ENCODE data around the gene NRF1.
"Not testable (repeated sequence)": the region's sequence is repeated elsewhere in the genome, so short reads cannot be mapped to it uniquely, and the experiment has no call there.

Gene NRF1

DNA sequence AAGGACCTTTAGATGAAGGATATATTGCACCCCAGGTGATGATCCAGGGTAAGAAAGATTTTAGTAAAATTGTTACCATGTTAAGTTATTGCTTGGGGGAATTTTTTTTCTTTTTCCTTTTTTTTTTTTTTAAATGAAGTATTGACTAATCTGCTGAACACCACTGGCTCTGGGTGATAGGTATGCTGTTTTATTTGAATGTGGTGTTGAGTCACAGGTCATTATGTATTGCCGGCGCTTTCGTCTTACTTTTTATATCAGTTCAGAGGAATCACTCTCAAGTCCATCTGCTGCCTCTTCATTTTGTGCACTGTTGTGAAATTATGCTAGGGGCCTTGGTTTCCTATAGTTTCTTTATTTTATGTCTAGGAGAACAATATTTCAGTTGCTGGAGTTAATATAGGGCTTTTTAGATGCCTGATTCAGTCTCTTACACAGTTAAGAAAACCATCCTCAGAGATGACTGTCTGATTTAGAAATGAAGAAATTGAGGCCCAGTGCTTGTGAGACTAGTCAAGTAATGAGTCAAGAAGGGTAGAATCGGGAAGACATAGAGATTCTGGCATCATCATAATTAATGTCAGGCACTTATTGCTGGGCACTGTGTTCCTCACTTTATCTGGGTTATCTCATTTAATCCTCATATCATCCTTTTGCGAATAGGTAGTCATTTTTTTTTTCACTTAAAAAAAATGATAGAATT lies 38.7 kb downstream of the NRF1 start:
- TF ChIP-seq MYC (IDR thresholded peaks at IDR 0.05; ENCODE audit: low read depth, low read length) (no peak), POLR2A (IDR thresholded peaks at IDR 0.05; ENCODE audit: extremely low read depth, insufficient read length) (no peak)
- TF ChIP-seq, protein P1, sequence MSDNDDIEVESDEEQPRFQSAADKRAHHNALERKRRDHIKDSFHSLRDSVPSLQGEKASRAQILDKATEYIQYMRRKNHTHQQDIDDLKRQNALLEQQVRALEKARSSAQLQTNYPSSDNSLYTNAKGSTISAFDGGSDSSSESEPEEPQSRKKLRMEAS (IDR thresholded peaks at IDR 0.05; ENCODE audit: low read depth, low read length) = no peak
- TF ChIP-seq, protein P2, sequence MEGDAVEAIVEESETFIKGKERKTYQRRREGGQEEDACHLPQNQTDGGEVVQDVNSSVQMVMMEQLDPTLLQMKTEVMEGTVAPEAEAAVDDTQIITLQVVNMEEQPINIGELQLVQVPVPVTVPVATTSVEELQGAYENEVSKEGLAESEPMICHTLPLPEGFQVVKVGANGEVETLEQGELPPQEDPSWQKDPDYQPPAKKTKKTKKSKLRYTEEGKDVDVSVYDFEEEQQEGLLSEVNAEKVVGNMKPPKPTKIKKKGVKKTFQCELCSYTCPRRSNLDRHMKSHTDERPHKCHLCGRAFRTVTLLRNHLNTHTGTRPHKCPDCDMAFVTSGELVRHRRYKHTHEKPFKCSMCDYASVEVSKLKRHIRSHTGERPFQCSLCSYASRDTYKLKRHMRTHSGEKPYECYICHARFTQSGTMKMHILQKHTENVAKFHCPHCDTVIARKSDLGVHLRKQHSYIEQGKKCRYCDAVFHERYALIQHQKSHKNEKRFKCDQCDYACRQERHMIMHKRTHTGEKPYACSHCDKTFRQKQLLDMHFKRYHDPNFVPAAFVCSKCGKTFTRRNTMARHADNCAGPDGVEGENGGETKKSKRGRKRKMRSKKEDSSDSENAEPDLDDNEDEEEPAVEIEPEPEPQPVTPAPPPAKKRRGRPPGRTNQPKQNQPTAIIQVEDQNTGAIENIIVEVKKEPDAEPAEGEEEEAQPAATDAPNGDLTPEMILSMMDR (IDR thresholded peaks at IDR 0.05; ENCODE audit: low read depth, low read length) = no peak
- DNase-seq (ENCODE audit: low read depth) = no peak
- no peak overlapping the region for H3K4me3 ChIP-seq (ENCODE audit: low read depth, low read length)

DNA sequence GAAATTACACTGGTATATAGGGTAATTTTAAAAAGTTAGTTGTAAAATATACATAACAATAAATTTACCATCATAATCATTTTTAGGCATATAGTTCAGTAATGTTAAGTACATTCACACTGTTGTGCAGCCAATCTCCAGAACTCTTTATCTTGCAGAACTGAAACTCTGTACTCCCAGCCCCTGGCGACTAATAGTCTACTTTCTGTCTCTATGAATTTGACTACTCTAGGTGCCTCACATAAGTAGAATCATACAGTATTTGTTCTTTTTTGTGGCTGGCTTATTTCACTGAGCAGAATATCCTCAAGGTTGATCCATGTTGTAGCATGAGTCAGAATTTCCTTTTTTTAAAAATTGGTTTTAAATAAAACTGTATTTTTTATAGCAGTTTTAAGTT lies 41.4 kb downstream of the NRF1 start:
- DNase-seq (ENCODE audit: low read depth) = no peak
- TF ChIP-seq POLR2A (IDR thresholded peaks at IDR 0.05; ENCODE audit: extremely low read depth, insufficient read length) = no peak
- H3K4me3 ChIP-seq (ENCODE audit: low read depth, low read length) = no peak overlapping the region

DNA sequence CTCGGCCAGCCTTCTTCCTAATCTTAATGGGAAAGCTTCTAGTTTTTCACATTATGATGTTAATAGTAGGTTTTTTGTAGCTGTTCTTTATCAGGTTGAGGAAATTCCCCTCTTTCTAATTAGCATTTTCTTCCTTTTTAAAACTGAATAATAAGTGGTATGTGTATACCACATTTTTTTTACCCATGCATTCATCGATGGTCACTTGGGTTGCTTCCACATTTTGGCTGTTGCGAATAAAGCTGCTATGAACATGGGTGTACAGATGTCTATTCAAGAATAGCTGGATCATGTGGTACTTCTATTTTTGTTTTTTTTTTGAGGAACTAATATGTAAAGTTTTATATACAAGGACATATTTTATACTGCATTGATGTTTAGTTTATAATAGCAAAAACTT lies 44.3 kb downstream of the NRF1 start:
- no peak overlapping the region for H3K4me3 ChIP-seq (ENCODE audit: low read depth, low read length)
- TF ChIP-seq POLR2A (IDR thresholded peaks at IDR 0.05; ENCODE audit: extremely low read depth, insufficient read length) (no peak), MYC (IDR thresholded peaks at IDR 0.05; ENCODE audit: low read depth, low read length) (no peak)
- TF ChIP-seq, protein P2 (IDR thresholded peaks at IDR 0.05; ENCODE audit: low read depth, low read length) = no peak
- TF ChIP-seq, protein P1 (IDR thresholded peaks at IDR 0.05; ENCODE audit: low read depth, low read length) = no peak
- no peak for DNase-seq (ENCODE audit: low read depth)

DNA sequence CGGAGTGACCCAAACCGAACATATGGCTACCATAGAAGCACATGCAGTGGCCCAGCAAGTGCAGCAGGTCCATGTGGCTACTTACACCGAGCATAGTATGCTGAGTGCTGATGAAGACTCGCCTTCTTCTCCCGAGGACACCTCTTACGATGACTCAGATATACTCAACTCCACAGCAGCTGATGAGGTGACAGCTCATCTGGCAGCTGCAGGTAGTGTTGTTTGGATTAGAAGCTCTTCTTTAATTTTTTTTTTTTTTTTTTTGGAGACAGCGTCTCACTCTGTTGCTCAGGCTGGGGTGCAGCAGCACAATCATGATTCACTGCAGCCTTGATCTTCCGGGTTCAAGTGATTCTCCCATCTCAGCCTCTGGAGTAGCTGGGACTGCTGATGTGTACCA lies 45.8 kb downstream of the NRF1 start:
- DNase-seq (ENCODE audit: low read depth) = no peak
- no peak overlapping the region for H3K4me3 ChIP-seq (ENCODE audit: low read depth, low read length)
- TF ChIP-seq POLR2A (IDR thresholded peaks at IDR 0.05; ENCODE audit: extremely low read depth, insufficient read length) (no peak), MYC (IDR thresholded peaks at IDR 0.05; ENCODE audit: low read depth, low read length) (no peak)
- TF ChIP-seq, protein P2 (IDR thresholded peaks at IDR 0.05; ENCODE audit: low read depth, low read length) = no peak
- TF ChIP-seq, protein P1 (IDR thresholded peaks at IDR 0.05; ENCODE audit: low read depth, low read length) = no peak

DNA sequence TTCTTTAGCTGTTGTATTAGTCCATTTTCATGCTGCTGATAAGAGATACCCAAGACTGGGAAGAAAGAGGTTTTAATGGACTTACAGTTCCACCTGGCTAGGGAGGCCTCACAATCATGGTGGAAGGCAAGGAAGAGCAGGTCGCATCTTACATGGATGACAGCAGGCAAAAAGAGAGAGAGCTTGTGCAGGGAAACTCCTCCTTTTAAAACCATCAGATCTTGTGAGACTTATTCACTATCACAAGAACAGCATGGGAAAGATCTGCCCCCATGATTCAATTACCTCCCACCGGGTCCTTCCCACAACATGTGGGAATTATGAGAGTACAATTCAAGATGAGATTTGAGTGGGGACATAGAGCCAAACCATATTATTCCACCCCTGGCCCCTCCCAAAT lies 48.4 kb downstream of the NRF1 start:
- not testable (repeated sequence) for DNase-seq (ENCODE audit: low read depth); H3K4me3 ChIP-seq (ENCODE audit: low read depth, low read length)

DNA sequence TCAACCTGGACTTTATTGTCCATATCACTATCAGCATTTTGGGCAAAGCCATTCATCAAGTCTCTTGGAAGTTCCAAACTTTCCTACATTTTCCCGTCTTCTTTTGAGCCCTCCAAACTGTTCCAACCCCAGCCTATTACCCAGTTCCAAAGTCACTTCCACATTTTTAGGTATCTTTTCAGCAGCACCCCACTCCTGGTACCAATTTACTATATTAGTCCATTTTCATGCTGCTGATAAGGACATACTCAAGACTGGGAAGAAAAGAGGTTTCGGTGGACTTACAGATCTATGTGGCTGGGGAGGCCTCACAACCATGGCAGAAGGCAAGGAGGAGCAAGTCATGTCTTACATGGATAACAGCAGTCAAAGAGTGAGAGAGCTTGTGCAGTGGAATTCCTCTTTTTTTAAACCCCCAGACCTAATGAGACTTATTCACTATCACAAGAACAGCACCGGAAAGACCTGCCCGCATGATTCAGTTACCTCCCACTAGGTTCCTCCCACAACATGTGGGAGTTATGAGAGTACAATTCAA lies 50.2 kb downstream of the NRF1 start:
- no peak overlapping the region for H3K4me3 ChIP-seq (ENCODE audit: low read depth, low read length)
- no peak for TF ChIP-seq POLR2A (IDR thresholded peaks at IDR 0.05; ENCODE audit: extremely low read depth, insufficient read length)
- TF ChIP-seq, protein P1 (IDR thresholded peaks at IDR 0.05; ENCODE audit: low read depth, low read length) = no peak
- TF ChIP-seq MYC (IDR thresholded peaks at IDR 0.05; ENCODE audit: low read depth, low read length) = no peak
- TF ChIP-seq, protein P2 (IDR thresholded peaks at IDR 0.05; ENCODE audit: low read depth, low read length) = no peak
- DNase-seq (ENCODE audit: low read depth) = no peak

DNA sequence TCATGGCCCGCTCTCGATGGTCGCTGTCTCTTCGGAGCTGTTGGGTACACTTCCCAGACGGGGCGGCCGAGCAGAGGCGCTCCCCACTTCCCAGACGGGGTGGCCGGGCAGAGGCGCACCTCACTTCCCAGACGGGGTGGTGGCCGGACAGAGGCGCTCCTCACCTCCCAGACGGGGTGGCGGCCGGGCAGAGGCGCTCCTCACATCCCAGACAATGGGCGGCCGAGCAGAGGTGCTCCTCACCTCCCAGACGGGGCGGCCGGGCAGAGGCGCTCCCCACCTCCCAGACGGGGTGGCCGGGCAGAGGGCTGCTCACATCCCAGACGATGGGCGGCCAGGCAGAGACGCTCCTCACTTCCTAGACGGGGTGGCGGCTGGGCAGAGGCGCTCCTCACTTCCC lies 51.7 kb downstream of the NRF1 start:
- not testable (repeated sequence) for DNase-seq (ENCODE audit: low read depth); H3K4me3 ChIP-seq (ENCODE audit: low read depth, low read length)
